DND-41 (cell line): ENCODE results near the gene DLGAP4.

ENCODE experiments used
- EZH2 ChIP-seq: IDR thresholded peaks from 3 replicates; pipeline ENCODE4 v1.6.1; 2012; ENCODE audit warnings: borderline replicate concordance, low read depth, mild to moderate bottlenecking, moderate library complexity, low read length, inconsistent platforms; ENCODE audit not compliant: severe bottlenecking
- TF ChIP-seq, protein P1 (sequence below): IDR thresholded peaks from 2 replicates; pipeline ENCODE4 v1.5.1; 2012; ENCODE audit warnings: borderline replicate concordance, low read length, moderate library complexity, mild to moderate bottlenecking; ENCODE audit not compliant: poor library complexity, severe bottlenecking; ENCODE audit errors: extremely low read depth

DNA sequence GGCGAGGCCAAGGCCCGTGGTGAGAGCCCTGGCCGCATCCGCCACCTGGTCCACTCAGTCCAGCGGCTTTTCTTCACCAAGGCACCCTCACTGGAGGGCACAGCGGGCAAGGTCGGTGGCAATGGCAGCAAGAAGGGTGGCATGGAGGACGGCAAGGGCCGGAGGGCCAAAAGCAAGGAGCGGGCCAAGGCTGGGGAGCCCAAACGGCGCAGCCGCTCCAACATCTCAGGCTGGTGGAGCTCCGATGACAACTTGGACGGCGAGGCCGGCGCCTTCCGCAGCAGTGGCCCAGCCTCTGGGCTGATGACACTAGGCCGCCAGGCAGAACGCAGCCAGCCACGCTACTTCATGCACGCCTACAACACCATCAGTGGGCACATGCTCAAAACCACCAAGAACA, 126.0 kb downstream of the DLGAP4 start:
- TF ChIP-seq, protein P1, sequence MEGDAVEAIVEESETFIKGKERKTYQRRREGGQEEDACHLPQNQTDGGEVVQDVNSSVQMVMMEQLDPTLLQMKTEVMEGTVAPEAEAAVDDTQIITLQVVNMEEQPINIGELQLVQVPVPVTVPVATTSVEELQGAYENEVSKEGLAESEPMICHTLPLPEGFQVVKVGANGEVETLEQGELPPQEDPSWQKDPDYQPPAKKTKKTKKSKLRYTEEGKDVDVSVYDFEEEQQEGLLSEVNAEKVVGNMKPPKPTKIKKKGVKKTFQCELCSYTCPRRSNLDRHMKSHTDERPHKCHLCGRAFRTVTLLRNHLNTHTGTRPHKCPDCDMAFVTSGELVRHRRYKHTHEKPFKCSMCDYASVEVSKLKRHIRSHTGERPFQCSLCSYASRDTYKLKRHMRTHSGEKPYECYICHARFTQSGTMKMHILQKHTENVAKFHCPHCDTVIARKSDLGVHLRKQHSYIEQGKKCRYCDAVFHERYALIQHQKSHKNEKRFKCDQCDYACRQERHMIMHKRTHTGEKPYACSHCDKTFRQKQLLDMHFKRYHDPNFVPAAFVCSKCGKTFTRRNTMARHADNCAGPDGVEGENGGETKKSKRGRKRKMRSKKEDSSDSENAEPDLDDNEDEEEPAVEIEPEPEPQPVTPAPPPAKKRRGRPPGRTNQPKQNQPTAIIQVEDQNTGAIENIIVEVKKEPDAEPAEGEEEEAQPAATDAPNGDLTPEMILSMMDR, result no peak
- no peak for TF ChIP-seq EZH2
